Activated CD8-positive, alpha-beta memory T cell treated with anti-CD3 and anti-CD28 coated beads for 1 hour (primary cell): ENCODE results near the gene TTC19.

Source experiments
- DNase-seq, 2 donors: peaks; one replicate each; pipeline ENCODE4 v3.0.0-alpha.2; 2020; ENCODE audit warnings: low read depth in 1 of 2; ENCODE audit errors: extremely low read depth in 1 of 2

The TTC19 gene

GRCh38 chr17:15999141-15999973 lies at the start of gene TTC19, which contains the start of gene ZSWIM7:
TSS of gene TTC19 (plus strand) at chr17:15999824. CDS start at chr17:15999849, 25 bp downstream.
TSS of gene ZSWIM7 (minus strand) at chr17:15999704. CDS start at chr17:15999594, 110 bp downstream.
- DNase-seq: peak; percentile 76 to 88

- no peak for DNase-seq
Measured at GRCh38 chr17:15951368-15952047, 48.1 kb upstream of the TTC19 start.

- no peak for DNase-seq
Measured at GRCh38 chr17:15952048-15952532, 47.5 kb upstream of the TTC19 start.

GRCh38 chr17:15952916-15953790 lies 46.5 kb upstream of the TTC19 start:
- no peak for DNase-seq

- no peak for DNase-seq
Measured at GRCh38 chr17:15954222-15954621, 45.4 kb upstream of the TTC19 start.

- no peak for DNase-seq
Measured at GRCh38 chr17:15955793-15956541, 43.7 kb upstream of the TTC19 start.

GRCh38 chr17:15957206-15957605 lies 42.4 kb upstream of the TTC19 start:
- no peak for DNase-seq

GRCh38 chr17:15957608-15958307 lies 41.9 kb upstream of the TTC19 start:
- DNase-seq: no peak

GRCh38 chr17:15958484-15958854 lies 41.2 kb upstream of the TTC19 start:
- no peak for DNase-seq

GRCh38 chr17:15963670-15964110 lies 35.9 kb upstream of the TTC19 start:
- no peak for DNase-seq

GRCh38 chr17:15965528-15965927 lies 34.1 kb upstream of the TTC19 start:
- DNase-seq: no peak

GRCh38 chr17:15966183-15966878 lies 33.3 kb upstream of the TTC19 start:
- no peak for DNase-seq

- DNase-seq: no peak
Measured at GRCh38 chr17:15966879-15967248, 32.8 kb upstream of the TTC19 start.

- no peak for DNase-seq
Measured at GRCh38 chr17:15967706-15968399, 31.8 kb upstream of the TTC19 start.

GRCh38 chr17:15969463-15969862 lies 30.2 kb upstream of the TTC19 start:
- no peak for DNase-seq

- no peak for DNase-seq
Measured at GRCh38 chr17:15970500-15970899, 29.1 kb upstream of the TTC19 start.

- no peak for DNase-seq
Measured at GRCh38 chr17:15971098-15971678, 28.4 kb upstream of the TTC19 start.

- no peak for DNase-seq
Measured at GRCh38 chr17:15971882-15972281, 27.7 kb upstream of the TTC19 start.
